ENCODE data around the gene STK33. TPM values are rescaled to one million over a fixed set of nuclear protein-coding genes. Genes with fewer than 3 reads are reported as not detected.

STK33 gene
- total and polyA plus RNA-seq, 2 donors, result 6.7 to 11.0 TPM

DNA sequence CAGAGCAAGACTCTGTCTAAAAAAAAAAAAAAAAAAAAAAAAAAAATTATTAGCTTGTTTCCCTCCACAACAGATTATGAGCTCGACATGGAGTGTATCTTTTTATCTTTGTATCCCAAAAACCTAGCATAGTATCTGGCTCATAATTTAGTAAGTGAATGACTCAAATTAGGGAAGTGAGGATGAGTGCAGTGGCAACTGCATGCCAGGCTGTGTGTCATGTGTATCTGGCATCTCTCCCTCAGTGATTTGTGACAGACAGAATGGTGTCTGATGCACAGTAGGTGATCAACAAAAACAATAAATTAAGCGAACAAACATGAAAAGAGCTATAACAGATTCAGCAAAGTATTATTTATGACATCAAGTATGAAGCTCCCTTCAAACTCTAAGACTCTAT lies 7.2 kb downstream of the STK33 start:
- H3K4me1 ChIP-seq (ENCODE audit: insufficient read depth), result no peaks in the 10 kb centered on the region
- 83% methylated on average over 2 of the region's 2 CpGs for WGBS
- H3K27ac ChIP-seq (ENCODE audit: low read depth), result no peak overlapping the region
- no peak overlapping the region for H3K4me3 ChIP-seq (ENCODE audit: low read depth, low read length)
- H3K36me3 ChIP-seq (ENCODE audit: insufficient read depth), result no peaks in the 10 kb centered on the region
- DNase-seq (ENCODE audit: extremely low spot score), result no peak

DNA sequence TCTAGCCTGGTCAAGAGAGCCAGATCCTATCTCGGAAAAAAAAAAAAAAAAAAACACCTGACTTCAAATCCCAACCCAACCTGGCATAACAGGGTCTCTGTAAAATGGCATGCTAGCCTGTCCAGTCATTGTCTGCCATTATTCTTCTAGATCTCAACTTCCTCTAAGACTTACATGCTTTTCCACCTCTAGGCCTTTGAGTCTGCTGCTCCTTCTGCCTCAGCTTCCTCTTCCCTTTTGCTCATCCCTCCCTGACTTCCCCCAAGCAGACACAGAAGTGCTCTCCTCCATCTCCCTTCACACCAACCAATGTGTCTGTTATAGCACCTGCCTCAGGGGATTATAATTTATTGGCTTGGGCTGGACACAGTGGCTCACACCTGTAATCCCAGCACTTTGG lies 7.8 kb downstream of the STK33 start:
- no peak overlapping the region for H3K4me3 ChIP-seq (ENCODE audit: low read depth, low read length)
- no peak overlapping the region for H3K27ac ChIP-seq (ENCODE audit: low read depth)

DNA sequence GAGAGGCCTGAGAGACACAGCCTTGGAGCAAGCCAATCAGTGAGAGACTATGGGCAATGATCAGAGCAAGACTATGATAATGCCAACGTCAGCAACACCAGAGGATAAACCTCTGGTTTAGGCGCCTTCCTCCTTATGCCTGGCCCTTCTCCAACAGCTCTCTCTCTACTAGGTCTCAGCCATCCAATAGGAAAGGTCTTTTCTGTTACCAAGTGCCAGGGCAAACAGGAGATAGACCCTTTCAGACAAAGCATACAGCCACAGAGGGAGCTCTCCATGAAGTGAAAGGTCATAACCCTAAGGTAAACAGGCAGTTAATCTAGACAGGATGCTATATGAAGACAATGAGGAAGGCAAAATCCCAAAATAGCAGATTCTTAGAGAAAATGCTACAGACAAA lies 9.5 kb downstream of the STK33 start:
- DNase-seq (ENCODE audit: extremely low spot score), result no peak
- no peak overlapping the region for H3K27ac ChIP-seq (ENCODE audit: low read depth)
- 61% methylated on average over 2 of the region's 2 CpGs for WGBS
- no peaks in the 10 kb centered on the region for H3K4me1 ChIP-seq (ENCODE audit: insufficient read depth)
- no peaks in the 10 kb centered on the region for H3K36me3 ChIP-seq (ENCODE audit: insufficient read depth)
- no peak overlapping the region for H3K4me3 ChIP-seq (ENCODE audit: low read depth, low read length)

More for the DNA sequence above, 7.8 kb downstream of the STK33 start:
- 92% methylated on average over 1 of the region's 1 CpG for WGBS
- no peaks in the 10 kb centered on the region for H3K4me1 ChIP-seq (ENCODE audit: insufficient read depth)
- H3K36me3 ChIP-seq (ENCODE audit: insufficient read depth), result no peaks in the 10 kb centered on the region
- DNase-seq (ENCODE audit: extremely low spot score), result no peak

DNA sequence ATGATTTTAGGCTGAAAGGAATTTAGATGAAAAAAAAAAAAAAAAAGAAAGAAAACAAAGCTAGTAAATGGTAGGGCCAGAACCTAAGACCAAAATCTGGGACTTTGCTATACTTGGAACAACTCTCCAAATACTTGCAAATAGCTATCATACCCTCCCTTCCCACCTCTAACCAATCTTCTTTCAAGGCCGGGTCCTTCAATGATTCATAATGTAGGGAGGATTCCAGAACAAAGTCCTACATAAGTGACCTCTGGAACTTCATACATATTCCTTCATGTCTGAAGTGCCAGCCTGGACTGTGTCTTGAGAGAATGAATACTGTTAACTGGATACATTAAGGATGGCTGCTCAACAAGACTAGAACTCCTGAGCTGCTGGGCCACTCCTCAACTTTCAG lies 9.9 kb downstream of the STK33 start:
- 71% methylated on average over 1 of the region's 1 CpG for WGBS
- Histone ChIP-seq H3K36me3 (ENCODE audit: insufficient read depth) (no peaks in the 10 kb centered on the region), H3K4me1 (ENCODE audit: insufficient read depth) (no peaks in the 10 kb centered on the region), H3K4me3 (ENCODE audit: low read depth, low read length) (no peak overlapping the region), H3K27ac (ENCODE audit: low read depth) (no peak overlapping the region)
- DNase-seq (ENCODE audit: extremely low spot score), result no peak

DNA sequence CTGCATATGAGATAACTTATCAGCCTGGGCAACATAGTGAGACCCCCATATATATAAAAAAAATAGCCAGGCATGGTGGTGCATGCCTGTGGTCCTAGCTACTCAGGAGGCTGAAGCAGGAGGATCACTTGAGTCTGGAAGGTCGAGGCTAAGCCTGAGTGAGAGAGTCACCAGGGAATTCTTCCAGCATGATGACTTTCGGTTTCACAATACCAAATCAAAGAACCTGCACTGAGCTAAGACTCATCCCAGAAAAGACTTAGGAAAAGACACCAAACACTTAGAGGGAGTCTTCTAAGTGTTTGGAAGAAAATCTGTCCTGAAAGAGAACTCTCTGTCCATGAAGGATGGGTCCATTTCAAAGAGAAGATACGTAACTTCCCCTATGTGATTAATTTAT lies 12.7 kb downstream of the STK33 start:
- DNase-seq (ENCODE audit: extremely low spot score), result no peak
- H3K27ac ChIP-seq (ENCODE audit: low read depth), result no peak overlapping the region
- H3K4me3 ChIP-seq (ENCODE audit: low read depth, low read length), result no peak overlapping the region
- no peaks in the 10 kb centered on the region for H3K4me1 ChIP-seq (ENCODE audit: insufficient read depth)
- no peaks in the 10 kb centered on the region for H3K36me3 ChIP-seq (ENCODE audit: insufficient read depth)
- 87% methylated on average over 3 of the region's 3 CpGs for WGBS

DNA sequence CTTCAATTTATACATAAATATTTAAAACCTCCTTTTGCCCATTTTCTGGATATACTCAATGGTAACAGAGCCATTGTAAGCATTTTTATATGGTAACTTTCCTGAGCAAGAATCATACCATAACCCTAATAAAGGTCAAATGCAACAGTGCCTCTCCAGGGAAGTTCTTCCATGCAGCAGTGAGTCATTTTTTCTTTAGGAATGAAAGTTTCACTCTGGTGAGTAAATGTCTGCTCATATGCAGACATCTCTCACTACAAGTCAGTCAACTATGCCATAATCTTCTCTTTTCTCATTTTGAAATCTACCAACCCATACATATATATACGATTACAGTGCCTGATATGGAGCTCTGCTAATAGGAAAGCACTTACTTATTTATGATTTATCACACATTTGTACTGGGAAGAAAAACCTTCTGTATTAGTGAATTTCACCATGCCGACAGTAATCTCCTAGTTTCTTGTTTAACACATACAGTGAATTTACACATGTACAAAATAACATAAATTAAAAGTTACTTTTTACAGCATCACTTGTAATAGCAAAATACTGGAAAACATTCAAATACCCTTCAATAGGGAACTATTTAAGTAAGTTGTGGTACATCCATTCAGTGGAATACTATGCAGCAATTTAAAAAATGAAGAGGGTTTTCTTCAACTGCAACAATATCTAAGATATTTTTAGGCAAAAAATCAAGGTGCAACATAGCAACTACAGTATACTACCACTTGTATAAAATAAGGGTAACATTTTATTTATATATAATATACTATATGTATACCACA lies 16.0 kb downstream of the STK33 start:
- no peak overlapping the region for H3K27ac ChIP-seq (ENCODE audit: low read depth)
- no peak overlapping the region for H3K4me3 ChIP-seq (ENCODE audit: low read depth, low read length)
- DNase-seq (ENCODE audit: extremely low spot score), result no peak
- 99% methylated on average over 2 of the region's 2 CpGs for WGBS
- no peaks in the 10 kb centered on the region for H3K36me3 ChIP-seq (ENCODE audit: insufficient read depth)
- no peaks in the 10 kb centered on the region for H3K4me1 ChIP-seq (ENCODE audit: insufficient read depth)

DNA sequence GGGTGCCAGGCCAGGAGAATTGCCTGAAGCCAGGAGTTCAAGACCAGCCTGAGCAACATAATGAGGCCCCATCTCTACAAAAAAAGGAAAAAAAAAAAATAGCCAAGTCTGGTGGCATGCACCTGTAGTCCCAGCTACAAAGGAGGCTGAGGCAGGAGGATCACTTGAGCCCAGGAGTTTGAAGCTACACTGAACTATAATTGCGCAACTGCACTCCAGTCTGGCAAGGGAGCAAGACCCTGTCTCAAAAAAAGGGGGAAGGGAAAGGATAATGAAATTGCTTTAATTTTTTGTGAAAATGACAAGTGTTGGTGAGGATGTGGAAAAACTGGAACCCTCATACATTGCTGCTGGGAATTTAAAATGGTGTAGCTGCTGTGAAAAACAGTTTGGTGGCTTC lies 19.2 kb downstream of the STK33 start:
- Histone ChIP-seq H3K36me3 (ENCODE audit: insufficient read depth) (no peaks in the 10 kb centered on the region), H3K4me1 (ENCODE audit: insufficient read depth) (no peaks in the 10 kb centered on the region), H3K4me3 (ENCODE audit: low read depth, low read length) (no peak overlapping the region), H3K27ac (ENCODE audit: low read depth) (no peak overlapping the region)
- DNase-seq (ENCODE audit: extremely low spot score), result no peak
- 100% methylated on average over 1 of the region's 1 CpG for WGBS

DNA sequence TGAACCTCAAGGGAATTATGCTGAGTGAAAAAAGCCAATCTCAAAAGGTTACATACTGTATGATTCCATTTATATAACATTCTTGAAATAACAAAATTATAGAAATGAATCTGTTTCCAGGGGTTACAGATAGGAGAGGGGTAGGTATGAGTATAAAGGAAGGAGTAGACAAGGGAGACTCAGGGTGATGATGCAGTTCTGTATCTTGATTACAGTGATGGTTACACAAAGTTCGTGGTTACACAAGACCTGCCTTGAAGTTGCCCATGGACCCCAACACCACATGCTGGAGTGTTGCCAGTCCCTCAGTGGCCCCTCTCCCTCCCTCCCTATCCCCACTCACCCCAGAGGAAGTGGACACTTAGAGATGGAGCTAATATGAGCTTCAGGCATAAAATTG lies 20.3 kb downstream of the STK33 start:
- H3K36me3 ChIP-seq (ENCODE audit: insufficient read depth), result no peaks in the 10 kb centered on the region
- DNase-seq (ENCODE audit: extremely low spot score), result no peak
- no peak overlapping the region for H3K4me3 ChIP-seq (ENCODE audit: low read depth, low read length)
- H3K27ac ChIP-seq (ENCODE audit: low read depth), result no peak overlapping the region
- H3K4me1 ChIP-seq (ENCODE audit: insufficient read depth), result no peaks in the 10 kb centered on the region
- WGBS, result 82% methylated on average over 1 of the region's 1 CpG

DNA sequence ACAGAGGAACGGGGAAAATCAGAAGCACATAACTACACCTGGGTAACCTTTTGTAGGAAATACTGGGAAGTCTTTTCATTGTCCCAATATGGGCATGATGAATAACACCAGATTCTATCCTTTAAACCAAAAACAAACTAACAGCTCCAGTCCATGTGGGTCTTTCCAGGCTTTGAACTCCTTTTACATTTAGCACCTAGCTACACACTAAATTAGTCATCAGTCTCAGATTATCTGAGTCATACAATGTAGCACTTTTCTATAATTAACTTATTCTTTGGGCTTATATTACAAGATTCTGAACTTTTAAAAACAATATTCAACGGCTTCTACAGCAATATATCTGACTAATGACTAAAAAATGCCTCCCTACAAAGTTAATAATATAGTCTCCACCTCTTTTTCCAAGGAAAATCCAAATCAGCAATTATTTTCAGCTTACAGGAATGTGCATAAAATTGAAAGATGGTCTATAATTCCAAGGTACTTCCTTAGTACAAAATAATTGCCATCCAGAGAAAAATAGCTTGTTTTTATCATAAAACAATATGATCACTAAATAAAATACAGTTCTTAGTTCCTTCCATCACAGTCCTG lies 26.3 kb downstream of the STK33 start:
- H3K36me3 ChIP-seq (ENCODE audit: insufficient read depth), result no peaks in the 10 kb centered on the region
- DNase-seq (ENCODE audit: extremely low spot score), result no peak
- H3K4me3 ChIP-seq (ENCODE audit: low read depth, low read length), result no peak overlapping the region
- no peak overlapping the region for H3K27ac ChIP-seq (ENCODE audit: low read depth)
- H3K4me1 ChIP-seq (ENCODE audit: insufficient read depth), result no peaks in the 10 kb centered on the region
- WGBS, result 70% methylated on average over 2 of the region's 2 CpGs

DNA sequence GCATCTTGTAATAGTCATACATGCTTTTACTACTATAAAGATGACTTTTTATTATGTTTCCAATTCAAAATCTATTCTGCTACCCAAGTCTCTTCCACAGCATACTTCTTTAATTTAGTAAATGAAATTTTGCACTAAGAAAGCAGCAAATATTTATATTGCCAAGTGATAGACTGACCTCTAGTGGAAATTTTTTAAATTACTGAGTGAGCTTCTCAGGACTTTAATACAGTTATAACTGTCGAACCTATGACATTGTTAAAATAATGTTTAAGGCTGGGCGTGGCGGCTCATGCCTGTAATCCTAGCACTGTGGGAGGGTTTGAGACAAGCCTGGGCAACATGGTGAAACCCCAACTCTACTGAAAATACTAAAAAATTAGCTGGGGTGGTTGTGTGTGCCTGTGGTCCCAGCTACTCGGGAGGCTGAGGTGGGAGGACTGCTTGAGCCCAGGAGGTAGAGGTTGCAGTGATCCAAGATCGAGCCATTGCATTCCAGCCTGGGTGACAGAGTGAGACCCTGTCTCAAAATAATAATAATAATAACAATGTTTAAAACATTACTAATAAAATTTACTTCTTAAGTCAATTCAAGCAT lies 27.3 kb downstream of the STK33 start:
- 34% methylated on average over 5 of the region's 5 CpGs for WGBS
- no peak overlapping the region for H3K4me3 ChIP-seq (ENCODE audit: low read depth, low read length)
- no peaks in the 10 kb centered on the region for H3K36me3 ChIP-seq (ENCODE audit: insufficient read depth)
- no peaks in the 10 kb centered on the region for H3K4me1 ChIP-seq (ENCODE audit: insufficient read depth)
- DNase-seq (ENCODE audit: extremely low spot score), result peak; percentile 14
- no peak overlapping the region for H3K27ac ChIP-seq (ENCODE audit: low read depth)

DNA sequence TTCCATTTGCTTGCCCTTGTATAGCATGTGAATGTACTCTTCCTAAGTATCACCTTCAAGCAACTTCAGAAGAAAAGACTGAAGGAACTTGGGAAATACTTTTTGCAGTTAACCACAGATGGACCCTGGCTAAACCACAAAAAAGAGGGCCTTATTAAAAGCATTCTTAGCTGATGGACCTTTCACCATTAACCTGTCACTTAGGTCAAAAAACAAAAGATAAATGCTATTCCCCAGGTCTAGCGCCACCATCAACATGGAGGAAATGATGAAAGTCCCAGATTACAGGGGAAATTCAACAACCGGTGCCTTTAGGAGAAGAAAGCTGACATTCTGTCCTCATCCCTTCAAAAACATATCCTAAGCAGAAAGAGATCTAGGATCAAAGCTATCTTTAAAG lies 29.5 kb downstream of the STK33 start:
- no peaks in the 10 kb centered on the region for H3K4me1 ChIP-seq (ENCODE audit: insufficient read depth)
- WGBS, result 64% methylated on average over 2 of the region's 2 CpGs
- H3K4me3 ChIP-seq (ENCODE audit: low read depth, low read length), result no peak overlapping the region
- no peak for DNase-seq (ENCODE audit: extremely low spot score)
- no peaks in the 10 kb centered on the region for H3K36me3 ChIP-seq (ENCODE audit: insufficient read depth)
- H3K27ac ChIP-seq (ENCODE audit: low read depth), result no peak overlapping the region

DNA sequence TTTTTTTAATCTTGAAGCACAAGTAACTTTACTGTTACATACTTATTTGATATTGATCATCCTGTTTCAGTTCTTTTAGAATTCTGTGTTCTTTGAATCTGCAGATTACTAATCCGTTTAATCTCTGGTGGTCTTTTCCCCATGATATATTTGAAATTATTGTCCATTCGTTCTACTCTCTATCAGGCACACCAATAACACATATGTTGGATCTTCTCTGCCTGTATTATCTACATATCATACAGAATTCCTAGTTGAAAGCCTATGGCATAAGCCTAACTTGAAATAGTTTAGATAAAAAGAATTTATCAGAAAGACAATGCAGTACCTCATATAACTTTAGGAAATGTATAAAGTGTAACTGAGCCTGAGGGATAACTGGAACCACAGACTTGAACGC lies 32.6 kb downstream of the STK33 start:
- Histone ChIP-seq H3K36me3 (ENCODE audit: insufficient read depth) (no peaks in the 10 kb centered on the region), H3K4me3 (ENCODE audit: low read depth, low read length) (no peak overlapping the region), H3K4me1 (ENCODE audit: insufficient read depth) (no peaks in the 10 kb centered on the region), H3K27ac (ENCODE audit: low read depth) (no peak overlapping the region)
- no peak for DNase-seq (ENCODE audit: extremely low spot score)
- 87% methylated on average over 3 of the region's 3 CpGs for WGBS

DNA sequence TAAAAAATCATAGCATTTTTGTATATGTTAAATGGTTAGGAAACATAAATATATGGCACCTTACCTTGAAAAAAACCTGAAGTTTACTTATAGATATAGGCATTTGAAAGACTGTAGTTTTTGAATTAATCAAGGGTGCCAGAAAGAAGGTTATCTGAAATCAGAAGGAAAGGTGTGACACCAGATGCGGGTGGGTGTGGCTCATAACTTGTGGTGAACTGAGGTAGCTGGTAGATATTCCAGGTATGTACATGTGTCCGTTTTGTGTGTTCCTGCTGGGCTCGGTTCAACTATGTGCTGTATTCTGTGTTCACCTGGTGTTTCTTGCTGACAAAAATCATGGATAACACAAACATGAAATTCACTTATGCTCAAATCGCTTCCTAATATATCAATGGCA lies 35.6 kb downstream of the STK33 start:
- Histone ChIP-seq H3K27ac (ENCODE audit: low read depth) (no peak overlapping the region), H3K4me1 (ENCODE audit: insufficient read depth) (no peaks in the 10 kb centered on the region), H3K4me3 (ENCODE audit: low read depth, low read length) (no peak overlapping the region), H3K36me3 (ENCODE audit: insufficient read depth) (no peaks in the 10 kb centered on the region)
- 93% methylated on average over 4 of the region's 4 CpGs for WGBS
- no peak for DNase-seq (ENCODE audit: extremely low spot score)

DNA sequence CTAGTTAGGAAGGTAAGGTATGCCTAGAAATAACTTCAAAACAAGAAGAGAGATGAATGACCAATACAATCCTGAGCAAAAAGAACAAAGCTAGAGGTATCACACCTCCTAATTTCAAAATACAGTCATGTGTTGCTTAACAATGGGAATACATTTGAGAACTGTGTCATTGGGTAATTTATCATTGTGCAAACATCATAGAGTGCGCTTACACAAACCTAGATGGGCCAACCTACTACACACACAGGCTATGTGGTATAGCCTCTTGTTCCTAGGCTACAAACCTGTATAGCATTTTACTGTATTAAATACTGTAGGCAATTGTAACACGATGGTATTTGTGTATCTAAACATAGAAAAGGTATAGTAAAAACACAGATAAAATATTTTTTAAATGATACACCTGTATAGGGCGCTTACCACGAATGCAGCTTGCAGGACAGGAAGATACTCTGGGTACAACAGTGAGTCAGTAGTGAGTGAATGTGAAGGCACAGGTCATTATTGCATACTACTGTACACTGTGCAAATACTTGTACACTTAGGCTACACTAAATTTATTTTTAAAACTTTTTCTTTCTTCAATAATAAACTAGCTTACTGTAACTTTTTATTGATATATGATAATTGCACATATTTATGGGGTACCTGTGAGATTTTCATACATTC lies 48.2 kb downstream of the STK33 start:
- Histone ChIP-seq H3K4me1 (ENCODE audit: insufficient read depth) (no peaks in the 10 kb centered on the region), H3K27ac (ENCODE audit: low read depth) (no peak overlapping the region), H3K4me3 (ENCODE audit: low read depth, low read length) (no peak overlapping the region), H3K36me3 (ENCODE audit: insufficient read depth) (no peaks in the 10 kb centered on the region)
- no peak for DNase-seq (ENCODE audit: extremely low spot score)
- 59% methylated on average over 4 of the region's 4 CpGs for WGBS

Measured in urinary bladder (tissue), 4 donors.